ENCODE measurements around the gene PTPN4. TPM values are rescaled to one million over a fixed set of nuclear protein-coding genes. Genes with fewer than 3 reads are reported as not detected.

Gene PTPN4
- total RNA-seq, 2 donors from 2014 or later, result 12.2 to 21.1 TPM

DNA sequence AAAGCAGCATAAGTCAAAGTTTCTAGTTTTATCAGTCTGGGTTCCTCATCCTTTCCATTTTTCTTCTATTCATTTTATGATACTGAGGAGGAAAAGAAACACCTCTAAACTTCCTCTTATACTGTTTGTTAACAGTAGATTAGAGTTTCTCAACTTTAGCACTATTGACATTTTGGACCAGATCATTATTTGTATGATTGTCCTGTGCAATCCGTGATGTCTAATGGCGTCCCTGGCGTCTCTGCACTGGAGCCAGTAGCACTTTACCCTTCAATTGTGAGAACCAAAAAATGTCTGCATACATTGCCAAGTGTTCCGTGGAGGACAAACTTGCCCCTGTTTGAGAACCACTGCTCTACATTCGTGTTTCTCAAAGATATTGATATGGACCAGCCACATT, 25.2 kb downstream of the PTPN4 start:
- TF ChIP-seq, protein P1, sequence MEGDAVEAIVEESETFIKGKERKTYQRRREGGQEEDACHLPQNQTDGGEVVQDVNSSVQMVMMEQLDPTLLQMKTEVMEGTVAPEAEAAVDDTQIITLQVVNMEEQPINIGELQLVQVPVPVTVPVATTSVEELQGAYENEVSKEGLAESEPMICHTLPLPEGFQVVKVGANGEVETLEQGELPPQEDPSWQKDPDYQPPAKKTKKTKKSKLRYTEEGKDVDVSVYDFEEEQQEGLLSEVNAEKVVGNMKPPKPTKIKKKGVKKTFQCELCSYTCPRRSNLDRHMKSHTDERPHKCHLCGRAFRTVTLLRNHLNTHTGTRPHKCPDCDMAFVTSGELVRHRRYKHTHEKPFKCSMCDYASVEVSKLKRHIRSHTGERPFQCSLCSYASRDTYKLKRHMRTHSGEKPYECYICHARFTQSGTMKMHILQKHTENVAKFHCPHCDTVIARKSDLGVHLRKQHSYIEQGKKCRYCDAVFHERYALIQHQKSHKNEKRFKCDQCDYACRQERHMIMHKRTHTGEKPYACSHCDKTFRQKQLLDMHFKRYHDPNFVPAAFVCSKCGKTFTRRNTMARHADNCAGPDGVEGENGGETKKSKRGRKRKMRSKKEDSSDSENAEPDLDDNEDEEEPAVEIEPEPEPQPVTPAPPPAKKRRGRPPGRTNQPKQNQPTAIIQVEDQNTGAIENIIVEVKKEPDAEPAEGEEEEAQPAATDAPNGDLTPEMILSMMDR (IDR thresholded peaks at IDR 0.05), result no peak
- no peak for TF ChIP-seq POLR2A (IDR thresholded peaks at IDR 0.05)
- WGBS, 2 donors, result 89 to 93% methylated on average over 5 of the region's 5 CpGs
- no peak overlapping the region for H3K27ac ChIP-seq
- no peaks in the 10 kb centered on the region for H3K36me3 ChIP-seq (replicated peaks in 1 of 2; ENCODE audit: insufficient read depth in 1 of 2, low read depth in 2 of 2)
- no peaks in the 10 kb centered on the region for H3K27me3 ChIP-seq
- no peaks in the 10 kb centered on the region for H3K9me3 ChIP-seq
- H3K4me1 ChIP-seq, result no peaks in the 10 kb centered on the region
- ATAC-seq (no peak), DNase-seq (no peak)
- H3K4me3 ChIP-seq, result no peak overlapping the region
- intact Hi-C loops (cut with DNase I), result no loop called here

DNA sequence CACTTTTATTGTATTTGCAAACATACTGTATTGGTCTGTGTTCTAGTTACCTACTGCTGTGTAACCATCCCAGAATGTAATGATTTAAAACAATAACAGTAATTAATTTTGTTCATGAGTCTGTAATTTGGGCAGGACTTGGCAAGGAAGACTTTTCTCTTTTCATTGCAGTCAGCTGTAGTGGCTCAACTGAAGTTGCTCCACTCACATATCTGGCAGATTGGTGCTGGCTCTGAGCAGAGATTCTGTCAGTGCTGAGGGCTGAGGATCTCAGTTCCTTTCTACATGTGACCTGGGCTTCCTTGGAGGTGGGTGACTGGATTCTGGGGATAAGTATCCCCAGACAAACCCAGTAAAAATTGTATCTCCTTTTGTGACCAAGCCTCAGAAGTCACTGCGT, 26.6 kb downstream of the PTPN4 start:
- DNase-seq (no peak), ATAC-seq (no peak)
- H3K27ac ChIP-seq, result no peak overlapping the region
- H3K36me3 ChIP-seq (replicated peaks in 1 of 2; ENCODE audit: insufficient read depth in 1 of 2, low read depth in 2 of 2), result no peaks in the 10 kb centered on the region
- no peaks in the 10 kb centered on the region for H3K27me3 ChIP-seq
- H3K9me3 ChIP-seq, result peaks cover 0 to 5% (median 0%) of the 10 kb centered on the region in 3 donors
- intact Hi-C loops (cut with DNase I), result no loop called here
- 100% methylated on average over 1 of the region's 1 CpG for WGBS, 2 donors
- TF ChIP-seq, protein P1 (IDR thresholded peaks at IDR 0.05), result no peak
- no peak for TF ChIP-seq POLR2A (IDR thresholded peaks at IDR 0.05)
- H3K4me3 ChIP-seq, result no peak overlapping the region
- no peaks in the 10 kb centered on the region for H3K4me1 ChIP-seq

DNA sequence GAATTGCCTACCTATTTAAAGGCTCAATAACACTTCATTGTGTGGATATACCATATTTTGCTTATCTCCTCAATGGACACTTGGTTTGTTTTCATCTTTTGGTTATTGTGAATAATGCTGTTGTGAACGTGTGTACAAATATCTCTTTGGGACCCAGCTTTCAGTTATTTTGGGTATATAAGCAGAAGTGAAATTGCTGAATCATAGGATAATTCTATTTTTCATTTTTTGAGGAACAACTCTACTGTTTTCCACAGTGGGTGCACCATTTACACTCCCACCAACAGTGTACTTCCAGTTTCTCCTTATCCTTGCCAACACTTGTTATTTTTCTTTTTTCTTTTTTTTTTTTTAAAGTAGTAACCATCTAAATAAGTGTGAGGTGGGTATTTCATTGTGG, 29.0 kb downstream of the PTPN4 start:
- Histone ChIP-seq H3K36me3 (replicated peaks in 1 of 2; ENCODE audit: insufficient read depth in 1 of 2, low read depth in 2 of 2) (no peaks in the 10 kb centered on the region), H3K9me3 (peaks cover 0 to 5% (median 0%) of the 10 kb centered on the region in 3 donors), H3K4me1 (no peaks in the 10 kb centered on the region), H3K27ac (no peak overlapping the region), H3K27me3 (no peaks in the 10 kb centered on the region), H3K4me3 (no peak overlapping the region)
- no peak for DNase-seq
- 83 to 96% methylated on average over 1 of the region's 1 CpG for WGBS, 2 donors
- TF ChIP-seq, protein P1 (IDR thresholded peaks at IDR 0.05), result no peak
- no peak for TF ChIP-seq POLR2A (IDR thresholded peaks at IDR 0.05)
- intact Hi-C loops (cut with DNase I), result no loop called here
- ATAC-seq, result no peak

DNA sequence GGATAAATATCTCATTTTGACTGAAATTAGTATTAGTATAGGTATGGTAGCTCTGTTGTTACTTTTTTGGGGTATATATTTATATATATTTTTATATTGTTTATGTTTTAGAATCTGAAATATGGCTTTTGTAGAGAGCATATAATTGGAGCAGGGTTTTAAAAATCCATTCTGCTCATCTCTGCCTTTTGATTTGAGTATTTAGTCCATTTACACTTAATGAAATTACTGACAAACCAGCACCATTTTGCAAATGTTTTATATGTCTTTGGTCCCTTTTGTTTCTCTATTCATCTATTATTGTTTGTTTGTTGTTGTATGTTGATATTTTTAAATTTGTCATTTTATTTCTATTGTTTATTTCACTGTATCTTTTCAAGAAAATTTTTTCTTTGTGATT, 30.7 kb downstream of the PTPN4 start:
- Histone ChIP-seq H3K27me3 (no peaks in the 10 kb centered on the region), H3K4me3 (no peak overlapping the region), H3K9me3 (peaks cover 0 to 5% (median 0%) of the 10 kb centered on the region in 3 donors), H3K36me3 (replicated peaks in 1 of 2; ENCODE audit: insufficient read depth in 1 of 2, low read depth in 2 of 2) (no peaks in the 10 kb centered on the region), H3K27ac (no peak overlapping the region), H3K4me1 (no peaks in the 10 kb centered on the region)
- intact Hi-C loops (cut with DNase I), result no loop called here
- TF ChIP-seq, protein P1 (IDR thresholded peaks at IDR 0.05), result no peak
- TF ChIP-seq POLR2A (IDR thresholded peaks at IDR 0.05), result no peak
- DNase-seq, result no peak
- no peak for ATAC-seq

DNA sequence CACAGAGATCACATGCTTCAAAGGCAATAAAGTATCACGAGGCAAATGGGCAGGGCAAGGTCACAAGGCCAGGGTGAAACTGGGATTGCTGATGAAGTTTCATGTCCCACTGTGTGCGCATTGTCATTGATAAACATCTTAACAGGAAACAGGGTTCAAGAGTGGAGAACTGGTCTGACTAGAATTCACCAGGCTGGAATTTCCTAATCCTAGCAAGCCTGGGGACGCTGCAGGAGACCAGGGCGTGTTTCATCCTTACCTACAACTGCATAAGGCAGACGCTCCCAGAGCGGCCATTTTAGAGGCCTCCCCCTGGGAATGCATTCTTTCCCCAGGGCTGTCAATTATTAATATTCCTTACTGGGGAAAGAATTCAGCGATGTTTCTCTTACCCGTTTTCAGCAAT, 33.2 kb downstream of the PTPN4 start:
- TF ChIP-seq, protein P1 (IDR thresholded peaks at IDR 0.05), result no peak
- no peak for TF ChIP-seq POLR2A (IDR thresholded peaks at IDR 0.05)
- intact Hi-C loops (cut with DNase I), result no loop called here
- Histone ChIP-seq H3K27me3 (no peaks in the 10 kb centered on the region), H3K4me1 (no peaks in the 10 kb centered on the region), H3K36me3 (replicated peaks in 1 of 2; ENCODE audit: insufficient read depth in 1 of 2, low read depth in 2 of 2) (no peaks in the 10 kb centered on the region), H3K27ac (no peak overlapping the region), H3K4me3 (no peak overlapping the region), H3K9me3 (peaks cover 0 to 5% (median 0%) of the 10 kb centered on the region in 3 donors)
- ATAC-seq (no peak), DNase-seq (no peak)
- WGBS, 2 donors, result 94 to 97% methylated on average over 8 of the region's 8 CpGs

Data from body of pancreas (tissue), 4 donors.